GM23248 (cell line): ENCODE measurements around the gene HSD17B8. TPM values are rescaled to one million over a fixed set of nuclear protein-coding genes. Genes with fewer than 3 reads are reported as not detected.

Experiments used
- DNase-seq: peaks from one replicate; pipeline ENCODE4 v3.0.0-alpha.2; 2015
- H2AFZ ChIP-seq: fragments of 200-600 bp; sonication (generic); 2 replicates; pipeline ENCODE4 v1.6.1; 2016; ENCODE audit warnings: antibody characterized with exemption
- H3F3A ChIP-seq: fragments of 200-600 bp; sonication (generic); 2 replicates; pipeline ENCODE4 v1.6.1; 2016; ENCODE audit warnings: mild to moderate bottlenecking, antibody characterized with exemption, mixed run types; ENCODE audit not compliant: insufficient read depth
- H3K27ac ChIP-seq: fragments of 200-600 bp; sonication (generic); 2 replicates; pipeline ENCODE4 v1.5.1; 2016; ENCODE audit warnings: mild to moderate bottlenecking
- H3K27me3 ChIP-seq: fragments of 200-600 bp; sonication (generic); replicated peaks from 2 replicates; pipeline ENCODE4 v1.6.1; 2016; ENCODE audit warnings: mild to moderate bottlenecking; ENCODE audit not compliant: insufficient read depth
- H3K36me3 ChIP-seq: fragments of 200-600 bp; sonication (generic); 2 replicates; pipeline ENCODE4 v1.6.1; 2016; ENCODE audit warnings: low read depth, mild to moderate bottlenecking
- H3K4me1 ChIP-seq: fragments of 200-600 bp; sonication (generic); 2 replicates; pipeline ENCODE4 v1.6.1; 2016; ENCODE audit warnings: mild to moderate bottlenecking; ENCODE audit not compliant: insufficient read depth
- H3K4me2 ChIP-seq: fragments of 200-600 bp; sonication (generic); one replicate; pipeline ENCODE4 v1.6.1; 2016; ENCODE audit warnings: mild to moderate bottlenecking; ENCODE audit not compliant: unreplicated experiment
- H3K4me3 ChIP-seq: fragments of 200-600 bp; sonication (generic); 2 replicates; pipeline ENCODE4 v1.5.1; 2016; ENCODE audit warnings: mild to moderate bottlenecking
- H3K79me2 ChIP-seq: fragments of 200-600 bp; sonication (generic); 2 replicates; pipeline ENCODE4 v1.6.1; 2016; ENCODE audit warnings: mild to moderate bottlenecking; ENCODE audit not compliant: insufficient read depth
- H3K9ac ChIP-seq: fragments of 200-600 bp; sonication (generic); 2 replicates; pipeline ENCODE4 v1.6.1; 2016; ENCODE audit warnings: mild to moderate bottlenecking
- H3K9me2 ChIP-seq: fragments of 200-600 bp; sonication (generic); 2 replicates; pipeline ENCODE4 v1.6.1; 2016; ENCODE audit warnings: mixed run types, mild to moderate bottlenecking, moderate library complexity; ENCODE audit not compliant: insufficient read depth
- H3K9me3 ChIP-seq: fragments of 200-600 bp; sonication (generic); one replicate; pipeline ENCODE4 v1.6.1; 2017; ENCODE audit warnings: low read depth
- H4K20me1 ChIP-seq: fragments of 200-600 bp; sonication (generic); 2 replicates; pipeline ENCODE4 v1.6.0; 2016; ENCODE audit not compliant: insufficient read depth
- EZH2 ChIP-seq: fragments of 200-600 bp; sonication (generic); IDR thresholded peaks from 2 replicates; pipeline ENCODE4 v1.6.1; 2018; ENCODE audit warnings: antibody characterized with exemption, mild to moderate bottlenecking; ENCODE audit not compliant: insufficient read depth, poor library complexity, severe bottlenecking
- EZH2phosphoT487 ChIP-seq: fragments of 200-600 bp; sonication (generic); IDR thresholded peaks from 2 replicates; pipeline ENCODE4 v1.6.1; 2018; ENCODE audit warnings: antibody characterized with exemption, moderate library complexity, mild to moderate bottlenecking, low read depth; ENCODE audit not compliant: insufficient read depth
- WGBS, 2 experiments: methylation state at CpG; one replicate each; pipeline ENCODE4 v1.1.6; 2015 to 2017; ENCODE audit warnings: low lambda C conversion rate in 2 of 2, low coverage in 1 of 2; ENCODE audit errors: missing lambda C conversion rate in 2 of 2; 5-methylcytosine and 5-hydroxymethylcytosine counted together
- in situ Hi-C: fragments of 300-500 bp; cut with MboI; formaldehyde crosslinking; loops from 2 replicates; pipeline ENCODE4 v1.15.0; 2020
- polyA plus RNA-seq: library from polyadenylated mRNA; unstranded; fragments of >200 nt; fragmentation: Nextera tagmentation; extraction: Ambion mirVana; gene quantifications from 2 replicates; pipeline ENCODE4 v1.2.1, GENCODE V29; 2016
- total RNA-seq: library from RNA; depleted of rRNA; stranded (reverse); fragments of >200 nt; shearing (Covaris generic); gene quantifications from 2 replicates; pipeline ENCODE4 v1.2.3, GENCODE V29; 2014

The HSD17B8 gene
- total and polyA plus RNA-seq, 2 experiments from 2014 or later: 3.7 to 5.6 TPM

DNA sequence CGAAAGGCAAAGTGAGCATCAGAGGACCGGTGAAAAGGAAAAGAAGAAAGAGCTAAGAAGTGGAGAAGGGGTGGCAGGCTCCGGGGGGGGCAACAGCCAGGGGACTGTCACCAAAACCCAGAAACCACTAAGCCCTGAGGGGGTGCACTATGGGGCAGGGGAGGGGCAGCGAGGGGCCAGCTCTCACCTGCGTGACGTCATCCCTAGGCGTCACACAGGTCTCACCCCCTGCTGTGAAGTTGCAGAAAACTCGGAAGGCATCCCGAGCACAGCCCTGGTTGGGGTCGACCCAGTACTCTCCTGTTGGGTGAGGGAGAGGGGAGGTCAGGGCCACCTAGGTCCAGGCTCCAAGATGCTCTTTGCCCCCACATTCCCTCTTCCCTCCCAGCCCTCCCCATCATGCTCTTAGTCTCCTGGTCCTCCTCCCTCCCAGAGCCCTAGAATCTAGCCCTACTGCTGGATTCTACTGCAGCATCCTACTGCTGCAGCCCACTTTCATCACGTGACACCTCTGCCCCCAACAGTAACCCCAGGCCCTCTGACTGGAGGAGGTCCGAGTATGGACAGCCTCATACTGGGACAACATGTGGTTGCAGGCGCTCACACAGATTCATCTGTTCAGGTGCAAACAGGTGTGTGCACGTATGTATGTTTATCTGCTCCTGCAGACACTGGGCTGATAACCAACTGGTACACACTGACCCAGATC is 39.6 kb upstream of the HSD17B8 start:
- H3K4me2 ChIP-seq: no peak overlapping the region
- no peaks in the 10 kb centered on the region for H3K79me2 ChIP-seq
- H3K4me1 ChIP-seq: no peaks in the 10 kb centered on the region
- no peaks in the 10 kb centered on the region for H3K27me3 ChIP-seq
- in situ Hi-C loops: no loop called here
- no peak overlapping the region for H2AFZ ChIP-seq
- H3K27ac ChIP-seq: no peak overlapping the region
- no peak overlapping the region for H3K9ac ChIP-seq
- no peak for DNase-seq
- no peaks in the 10 kb centered on the region for H4K20me1 ChIP-seq
- no peaks in the 10 kb centered on the region for H3K9me3 ChIP-seq
- H3F3A ChIP-seq: no peaks in the 10 kb centered on the region
- 35 to 40% methylated on average over 8 to 14 of the region's 14 CpGs for WGBS, 2 experiments
- H3K9me2 ChIP-seq: no peaks in the 10 kb centered on the region
- no peak for TF ChIP-seq EZH2
- no peak for TF ChIP-seq EZH2phosphoT487
- no peaks in the 10 kb centered on the region for H3K36me3 ChIP-seq
- H3K4me3 ChIP-seq: no peak overlapping the region

DNA sequence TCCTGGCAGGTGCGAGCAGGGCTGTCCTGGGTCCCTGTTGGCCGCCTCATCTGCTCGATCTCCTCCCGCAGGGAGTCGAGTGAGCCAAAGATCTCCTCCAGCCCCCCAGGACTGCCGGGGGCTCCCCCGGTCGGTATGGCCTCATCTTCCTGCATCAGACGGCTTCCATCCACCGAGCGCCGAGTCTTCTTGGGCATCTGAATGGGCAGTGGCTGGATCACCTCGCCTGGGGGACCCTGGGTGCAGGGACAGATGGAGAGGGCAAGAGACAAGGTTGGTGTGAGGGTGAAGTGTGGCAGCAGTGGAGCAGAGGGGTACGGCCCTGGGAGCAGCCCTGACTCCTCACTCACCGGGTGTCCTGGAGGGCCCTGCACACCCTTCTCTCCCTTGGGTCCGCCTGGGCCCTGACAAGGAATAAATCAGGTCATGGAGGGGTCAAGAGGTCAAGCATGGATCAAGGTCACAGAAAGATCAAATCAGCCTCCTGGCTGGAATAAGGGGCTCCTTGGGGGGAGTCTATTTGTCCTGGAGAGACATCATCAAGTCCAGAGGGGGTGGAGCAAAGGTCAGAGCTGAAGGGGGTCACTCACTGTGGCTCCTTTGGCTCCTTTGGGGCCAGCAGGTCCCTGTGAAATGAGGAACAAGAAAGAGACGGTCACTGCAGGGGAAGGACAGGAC is 38.7 kb upstream of the HSD17B8 start:
- TF ChIP-seq EZH2 (no peak), EZH2phosphoT487 (no peak)
- Histone ChIP-seq H3K9me3 (no peaks in the 10 kb centered on the region), H3K4me1 (no peaks in the 10 kb centered on the region), H3K27ac (no peak overlapping the region), H3K79me2 (no peaks in the 10 kb centered on the region), H3K9me2 (no peaks in the 10 kb centered on the region), H4K20me1 (no peaks in the 10 kb centered on the region), H3K27me3 (no peaks in the 10 kb centered on the region), H3F3A (no peaks in the 10 kb centered on the region), H3K4me3 (no peak overlapping the region), H3K9ac (no peak overlapping the region), H3K4me2 (no peak overlapping the region), H2AFZ (no peak overlapping the region), H3K36me3 (no peaks in the 10 kb centered on the region)
- in situ Hi-C loops: no loop called here
- no peak for DNase-seq
- 81 to 82% methylated on average over 17 of the region's 17 CpGs for WGBS, 2 experiments

DNA sequence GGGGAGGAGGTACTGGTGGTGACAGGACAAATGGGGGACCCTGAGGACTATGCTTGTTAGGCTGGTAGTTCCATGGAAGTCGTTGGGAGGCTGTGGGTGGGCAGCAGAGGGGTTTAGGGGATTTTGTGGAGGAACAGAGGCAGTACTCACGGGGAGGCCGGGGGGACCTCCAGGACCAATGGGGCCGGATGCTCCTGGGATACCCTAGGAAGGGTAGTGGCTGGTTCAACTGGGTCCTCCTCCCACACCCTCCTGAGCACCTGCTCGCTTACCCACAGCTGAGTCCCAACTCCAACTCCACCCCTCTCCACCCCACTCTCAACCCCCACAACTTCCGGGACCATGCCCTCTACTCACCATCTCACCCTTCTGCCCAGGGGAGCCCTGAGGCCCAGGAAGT is 38.1 kb upstream of the HSD17B8 start:
- Histone ChIP-seq H3K36me3 (no peaks in the 10 kb centered on the region), H3K4me2 (no peak overlapping the region), H3K4me1 (no peaks in the 10 kb centered on the region), H3K27me3 (no peaks in the 10 kb centered on the region), H2AFZ (no peak overlapping the region), H4K20me1 (no peaks in the 10 kb centered on the region), H3K79me2 (no peaks in the 10 kb centered on the region), H3K27ac (no peak overlapping the region), H3K9me2 (no peaks in the 10 kb centered on the region), H3K9ac (no peak overlapping the region), H3K9me3 (no peaks in the 10 kb centered on the region), H3K4me3 (no peak overlapping the region), H3F3A (no peaks in the 10 kb centered on the region)
- no peak for TF ChIP-seq EZH2phosphoT487
- no peak for TF ChIP-seq EZH2
- no peak for DNase-seq
- in situ Hi-C loops: no loop called here
- WGBS, 2 experiments: 68 to 76% methylated on average over 4 to 6 of the region's 6 CpGs

DNA sequence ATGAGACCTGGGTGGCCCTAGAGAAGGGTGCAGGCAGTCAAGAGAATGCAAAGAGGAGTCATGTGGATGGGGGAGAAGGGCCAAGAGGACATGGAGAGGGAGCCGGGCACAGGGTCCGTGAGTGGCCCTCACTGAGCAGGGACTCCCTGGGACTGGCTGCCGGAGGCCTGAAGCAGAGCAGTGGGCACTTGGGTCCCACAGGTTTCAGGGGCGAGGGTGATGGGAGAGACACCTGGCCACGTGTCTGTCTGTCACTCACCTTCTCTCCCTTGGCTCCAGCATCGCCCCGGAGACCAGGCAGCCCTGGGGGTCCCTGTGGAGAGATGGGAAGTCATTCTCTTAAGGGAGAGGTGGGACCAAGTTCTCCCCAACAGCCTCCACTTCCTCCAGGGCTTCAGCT is 37.6 kb upstream of the HSD17B8 start:
- Histone ChIP-seq H3K9me2 (no peaks in the 10 kb centered on the region), H3K9me3 (no peaks in the 10 kb centered on the region), H3K4me2 (no peak overlapping the region), H3K79me2 (no peaks in the 10 kb centered on the region), H4K20me1 (no peaks in the 10 kb centered on the region), H3K27ac (no peak overlapping the region), H2AFZ (no peak overlapping the region), H3K4me3 (no peak overlapping the region), H3K4me1 (no peaks in the 10 kb centered on the region), H3K36me3 (no peaks in the 10 kb centered on the region), H3K9ac (no peak overlapping the region), H3F3A (no peaks in the 10 kb centered on the region), H3K27me3 (no peaks in the 10 kb centered on the region)
- in situ Hi-C loops: no loop called here
- DNase-seq: no peak
- 76 to 92% methylated on average over 7 of the region's 7 CpGs for WGBS, 2 experiments
- TF ChIP-seq EZH2 (no peak), EZH2phosphoT487 (no peak)
